HCT116 (cell line): ENCODE measurements around the gene TAF1B. TPM values are rescaled to one million over a fixed set of nuclear protein-coding genes. Genes with fewer than 3 reads are reported as not detected.
A peak's percentile ranks its signal among the peaks of the same experiment; 100 is the strongest.

Source experiments
- ATAC-seq: fragments of 200-7000 bp; cut with Tn5 transposase; 2 replicates; pipeline ENCODE4 v1.9.1; 2020; ENCODE audit warnings: mild to moderate bottlenecking, moderate library complexity
- BruUV-seq: library from RNA; stranded (reverse); fragments of 400-500 nt; replicated peaks from 2 replicates; lab custom pipeline; 2021; lab: Mats Ljungman, UMichigan
- CTCF ChIA-PET: fragments of 300-600 bp; sonication (Branson Sonifier 250); formaldehyde crosslinking; loops from one replicate; lab custom pipeline; 2021; ENCODE audit warnings: antibody characterized with exemption; lab: Charles Lee
- POLR2A ChIA-PET: fragments of 300-600, 350-600 bp; sonication (Branson Sonifier 250); formaldehyde crosslinking; loops from one replicate; lab custom pipeline; 2021; ENCODE audit warnings: antibody characterized with exemption; lab: Charles Lee
- RAD21 ChIA-PET, 2 experiments: fragments of 300-600 bp; sonication (Branson Sonifier 250); formaldehyde crosslinking; loops; one replicate each; lab custom pipeline; 2023; ENCODE audit warnings: low total read pairs in 2 of 2; ENCODE audit not compliant: uncharacterized antibody in 2 of 2, unreplicated experiment in 2 of 2, low non-redundant PET in 1 of 2; lab: Charles Lee
- DNase-seq: peaks from one replicate; pipeline ENCODE4 v3.0.0-alpha.2; 2010; ENCODE audit warnings: low read depth, low spot score
- H2AFZ ChIP-seq: fragments of 200-600 bp; shearing (Covaris generic), sonication (generic); 2 replicates; pipeline ENCODE4 v1.6.1; 2017; ENCODE audit warnings: low read depth, mixed run types, mixed read lengths, antibody characterized with exemption, low read length; ENCODE audit not compliant: poor library complexity, severe bottlenecking
- H3K27ac ChIP-seq: 2 replicates; pipeline ENCODE4 v1.5.1; 2012; ENCODE audit warnings: low read depth, low read length
- H3K27me3 ChIP-seq: fragments of 200-600 bp; sonication (generic); 2 replicates; pipeline ENCODE4 v1.6.1; 2016; ENCODE audit warnings: mixed run types, low read length, mixed read lengths; ENCODE audit not compliant: insufficient read depth
- H3K36me3 ChIP-seq, 2 experiments: fragments of 200-500 bp in 1 of 2; fragments of 200-600 bp in 1 of 2; sonication (Bioruptor generic) in 1 of 2; sonication (generic) in 1 of 2; 2 replicates each; pipeline versions ENCODE4 v1.5.1 to v1.6.1; 2014 to 2016; ENCODE audit warnings: low read length in 2 of 2, inconsistent platforms in 1 of 2, mixed read lengths in 1 of 2, mixed run types in 1 of 2; ENCODE audit not compliant: insufficient read depth in 2 of 2, control insufficient read depth in 1 of 2
- H3K4me1 ChIP-seq, 2 experiments: fragments of 200-600 bp in 1 of 2; sonication (generic) in 1 of 2; 2 replicates each; pipeline versions ENCODE4 v1.5.1 to v1.6.1; 2012 to 2017; ENCODE audit warnings: low read length in 2 of 2, inconsistent platforms in 1 of 2, mild to moderate bottlenecking in 1 of 2, mixed read lengths in 1 of 2, mixed run types in 1 of 2, moderate library complexity in 1 of 2; ENCODE audit not compliant: insufficient read depth in 2 of 2, control insufficient read depth in 1 of 2
- H3K4me2 ChIP-seq: fragments of 200-600 bp; sonication (generic); 2 replicates; pipeline ENCODE4 v1.6.1; 2017; ENCODE audit warnings: mixed run types, low read length, mixed read lengths
- H3K4me3 ChIP-seq, 2 experiments: fragments of 200-600 bp in 1 of 2; sonication (generic) in 1 of 2; replicated peaks in 1 of 2; 2 replicates each; pipeline ENCODE4 v1.5.1; 2011 to 2016; ENCODE audit warnings: low read length in 2 of 2, control low read depth in 1 of 2, low read depth in 1 of 2, mild to moderate bottlenecking in 1 of 2, mixed read lengths in 1 of 2, mixed run types in 1 of 2
- H3K79me2 ChIP-seq: fragments of 200-600 bp; sonication (generic); 2 replicates; pipeline ENCODE4 v1.6.1; 2017; ENCODE audit warnings: mild to moderate bottlenecking, mixed run types, low read length, moderate library complexity, mixed read lengths; ENCODE audit not compliant: insufficient read depth
- H3K9ac ChIP-seq: fragments of 200-600 bp; sonication (generic); 2 replicates; pipeline ENCODE4 v1.6.1; 2016; ENCODE audit warnings: low read length, mixed read lengths
- H3K9me2 ChIP-seq: fragments of 200-600 bp; sonication (generic), shearing (Covaris generic); 2 replicates; pipeline ENCODE4 v1.6.1; 2017; ENCODE audit warnings: mixed run types, mild to moderate bottlenecking, moderate library complexity; ENCODE audit not compliant: insufficient read depth
- H3K9me3 ChIP-seq, 2 experiments: fragments of 200-500 bp in 1 of 2; fragments of 200-600 bp in 1 of 2; sonication (Bioruptor generic) in 1 of 2; sonication (generic) in 1 of 2; 2 replicates each; pipeline ENCODE4 v1.6.1; 2014 to 2017; ENCODE audit warnings: low read length in 2 of 2, mixed read lengths in 2 of 2, inconsistent platforms in 1 of 2, low read depth in 1 of 2, mild to moderate bottlenecking in 1 of 2, mixed run types in 1 of 2, moderate library complexity in 1 of 2; ENCODE audit not compliant: control insufficient read depth in 1 of 2, insufficient read depth in 1 of 2
- H4K20me1 ChIP-seq: fragments of 200-600 bp; sonication (generic), shearing (Covaris generic); 2 replicates; pipeline ENCODE4 v1.6.1; 2017; ENCODE audit warnings: mixed run types, mild to moderate bottlenecking, moderate library complexity; ENCODE audit not compliant: insufficient read depth
- CBX3 ChIP-seq: IDR thresholded peaks from 2 replicates; pipeline ENCODE4 v1.6.1; 2012; ENCODE audit warnings: low read depth
- CEBPB ChIP-seq: IDR thresholded peaks from 2 replicates; pipeline ENCODE4 v1.6.1; 2012; ENCODE audit warnings: low read depth
- EGR1 ChIP-seq: IDR thresholded peaks from 2 replicates; pipeline ENCODE4 v1.6.1; 2012; ENCODE audit warnings: low read depth
- ELF1 ChIP-seq: IDR thresholded peaks from 2 replicates; pipeline ENCODE4 v1.6.1; 2012; ENCODE audit warnings: low read depth, borderline replicate concordance
- EZH2phosphoT487 ChIP-seq: fragments of 200-600 bp; IDR thresholded peaks from 2 replicates; pipeline ENCODE4 v1.6.1; 2018; ENCODE audit warnings: antibody characterized with exemption, borderline replicate concordance
- FOSL1 ChIP-seq: IDR thresholded peaks from 2 replicates; pipeline ENCODE4 v1.6.1; 2012; ENCODE audit warnings: low read depth
- JUND ChIP-seq: IDR thresholded peaks from 2 replicates; pipeline ENCODE4 v1.6.1; 2012
- RAD21 ChIP-seq: IDR thresholded peaks from 2 replicates; pipeline ENCODE4 v1.6.1; 2012; ENCODE audit warnings: low read depth, mild to moderate bottlenecking
- SIN3A ChIP-seq: IDR thresholded peaks from 2 replicates; pipeline ENCODE4 v1.6.1; 2012; ENCODE audit warnings: low read depth
- SP1 ChIP-seq: IDR thresholded peaks from 2 replicates; pipeline ENCODE4 v1.6.1; 2012; ENCODE audit warnings: low read depth
- SRF ChIP-seq: IDR thresholded peaks from 2 replicates; pipeline ENCODE4 v1.6.1; 2012; ENCODE audit warnings: low read depth
- TCF7L2 ChIP-seq: IDR thresholded peaks from 2 replicates; pipeline ENCODE4 v1.7.0; 2011; ENCODE audit warnings: borderline replicate concordance, inconsistent platforms; ENCODE audit not compliant: insufficient read depth, insufficient read length; ENCODE audit errors: extremely low read depth
- YY1 ChIP-seq: IDR thresholded peaks from 2 replicates; pipeline ENCODE4 v1.6.1; 2011; ENCODE audit warnings: low read length, low read depth, moderate library complexity, mild to moderate bottlenecking; ENCODE audit not compliant: insufficient replicate concordance; ENCODE audit errors: extremely low read depth
- ZFX ChIP-seq: fragments of 450-650 bp; IDR thresholded peaks from 2 replicates; pipeline ENCODE4 v1.6.1; 2017
- intact Hi-C: fragments of 100-400 bp; cut with micrococcal nuclease; formaldehyde crosslinking; loops from 2 replicates; pipeline ENCODE4 v1.10.0; 2022
- total RNA-seq: library from RNA; stranded (reverse); gene quantifications from one replicate; pipeline ENCODE4 v1.2.1, GENCODE V29; 2021; ENCODE audit not compliant: unreplicated experiment
- TF ChIP-seq, protein P1 (sequence below): IDR thresholded peaks from 2 replicates; pipeline ENCODE4 v1.6.1; 2012; ENCODE audit warnings: low read depth
- TF ChIP-seq, protein P2 (sequence below): IDR thresholded peaks from 2 replicates; pipeline ENCODE4 v1.6.1; 2012
- TF ChIP-seq, protein P3 (sequence below): IDR thresholded peaks from 2 replicates; pipeline ENCODE4 v1.6.1; 2011; ENCODE audit warnings: mild to moderate bottlenecking, low read length, moderate library complexity; ENCODE audit not compliant: insufficient replicate concordance; ENCODE audit errors: extremely low read depth
- TF ChIP-seq, protein P4 (sequence below), 3 experiments: fragments of 200-600 bp in 1 of 3; sonication (generic) in 1 of 3; IDR thresholded peaks in 2 of 3; conservative IDR thresholded peaks in 1 of 3; 2 replicates each; pipeline ENCODE4 v1.5.1; 2012 to 2017; ENCODE audit warnings: low read depth in 2 of 3, low read length in 2 of 3, antibody characterized with exemption in 1 of 3, borderline replicate concordance in 1 of 3, control low read depth in 1 of 3, mild to moderate bottlenecking in 1 of 3, mixed read lengths in 1 of 3, mixed run types in 1 of 3, moderate library complexity in 1 of 3; ENCODE audit not compliant: insufficient read depth in 1 of 3

Gene TAF1B
- total RNA-seq, 1 experiment from 2014 or later: 27.9 TPM

DNA sequence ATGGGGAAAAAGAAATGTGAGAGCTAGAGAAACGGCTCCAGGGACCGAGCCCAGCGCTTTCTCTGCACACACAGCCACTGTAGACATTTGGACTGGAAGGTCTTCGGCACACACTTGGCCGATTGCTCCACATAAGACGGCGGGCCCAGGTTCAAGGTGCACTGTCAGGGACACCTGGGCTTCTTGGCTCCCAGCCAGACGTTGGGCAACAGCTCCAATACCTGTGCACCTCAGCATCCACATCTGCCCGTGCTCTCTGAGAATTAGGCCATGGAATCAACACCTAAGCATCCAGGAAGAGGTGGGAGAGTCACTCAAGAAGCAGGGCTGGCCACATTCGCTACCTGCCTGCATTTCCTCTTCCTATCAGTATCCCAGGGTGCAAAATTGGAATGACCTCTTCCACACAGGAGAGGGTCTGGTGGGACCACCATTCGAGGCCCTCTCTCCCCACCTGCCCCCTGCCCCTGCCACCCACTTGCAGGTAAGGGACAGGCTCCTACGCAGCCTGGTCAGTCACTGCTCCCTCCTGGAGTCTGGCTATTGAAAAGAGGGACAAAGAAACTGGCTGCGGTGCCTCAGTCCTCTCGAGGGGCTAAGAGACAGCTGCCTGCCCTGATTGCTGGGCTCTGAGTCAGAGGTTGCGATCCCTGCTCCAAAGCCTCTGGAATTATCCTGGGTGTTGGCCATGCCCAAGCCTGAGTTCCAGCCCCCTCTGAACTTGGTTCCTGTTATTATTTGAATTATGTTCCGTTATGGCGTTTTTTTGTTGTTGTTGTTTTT, 40.1 kb upstream of the TAF1B start:
- ATAC-seq (no peak), DNase-seq (no peak)
- TF ChIP-seq ELF1 (no peak), SP1 (no peak), JUND (no peak), RAD21 (no peak), FOSL1 (no peak), ZFX (no peak), SIN3A (no peak), EGR1 (no peak), SRF (no peak), CEBPB (no peak), TCF7L2 (no peak), EZH2phosphoT487 (no peak), YY1 (no peak), CBX3 (no peak)
- TF ChIP-seq, protein P1, sequence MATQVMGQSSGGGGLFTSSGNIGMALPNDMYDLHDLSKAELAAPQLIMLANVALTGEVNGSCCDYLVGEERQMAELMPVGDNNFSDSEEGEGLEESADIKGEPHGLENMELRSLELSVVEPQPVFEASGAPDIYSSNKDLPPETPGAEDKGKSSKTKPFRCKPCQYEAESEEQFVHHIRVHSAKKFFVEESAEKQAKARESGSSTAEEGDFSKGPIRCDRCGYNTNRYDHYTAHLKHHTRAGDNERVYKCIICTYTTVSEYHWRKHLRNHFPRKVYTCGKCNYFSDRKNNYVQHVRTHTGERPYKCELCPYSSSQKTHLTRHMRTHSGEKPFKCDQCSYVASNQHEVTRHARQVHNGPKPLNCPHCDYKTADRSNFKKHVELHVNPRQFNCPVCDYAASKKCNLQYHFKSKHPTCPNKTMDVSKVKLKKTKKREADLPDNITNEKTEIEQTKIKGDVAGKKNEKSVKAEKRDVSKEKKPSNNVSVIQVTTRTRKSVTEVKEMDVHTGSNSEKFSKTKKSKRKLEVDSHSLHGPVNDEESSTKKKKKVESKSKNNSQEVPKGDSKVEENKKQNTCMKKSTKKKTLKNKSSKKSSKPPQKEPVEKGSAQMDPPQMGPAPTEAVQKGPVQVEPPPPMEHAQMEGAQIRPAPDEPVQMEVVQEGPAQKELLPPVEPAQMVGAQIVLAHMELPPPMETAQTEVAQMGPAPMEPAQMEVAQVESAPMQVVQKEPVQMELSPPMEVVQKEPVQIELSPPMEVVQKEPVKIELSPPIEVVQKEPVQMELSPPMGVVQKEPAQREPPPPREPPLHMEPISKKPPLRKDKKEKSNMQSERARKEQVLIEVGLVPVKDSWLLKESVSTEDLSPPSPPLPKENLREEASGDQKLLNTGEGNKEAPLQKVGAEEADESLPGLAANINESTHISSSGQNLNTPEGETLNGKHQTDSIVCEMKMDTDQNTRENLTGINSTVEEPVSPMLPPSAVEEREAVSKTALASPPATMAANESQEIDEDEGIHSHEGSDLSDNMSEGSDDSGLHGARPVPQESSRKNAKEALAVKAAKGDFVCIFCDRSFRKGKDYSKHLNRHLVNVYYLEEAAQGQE: no peak
- TF ChIP-seq, protein P2, sequence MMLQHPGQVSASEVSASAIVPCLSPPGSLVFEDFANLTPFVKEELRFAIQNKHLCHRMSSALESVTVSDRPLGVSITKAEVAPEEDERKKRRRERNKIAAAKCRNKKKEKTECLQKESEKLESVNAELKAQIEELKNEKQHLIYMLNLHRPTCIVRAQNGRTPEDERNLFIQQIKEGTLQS: no peak
- TF ChIP-seq, protein P3, sequence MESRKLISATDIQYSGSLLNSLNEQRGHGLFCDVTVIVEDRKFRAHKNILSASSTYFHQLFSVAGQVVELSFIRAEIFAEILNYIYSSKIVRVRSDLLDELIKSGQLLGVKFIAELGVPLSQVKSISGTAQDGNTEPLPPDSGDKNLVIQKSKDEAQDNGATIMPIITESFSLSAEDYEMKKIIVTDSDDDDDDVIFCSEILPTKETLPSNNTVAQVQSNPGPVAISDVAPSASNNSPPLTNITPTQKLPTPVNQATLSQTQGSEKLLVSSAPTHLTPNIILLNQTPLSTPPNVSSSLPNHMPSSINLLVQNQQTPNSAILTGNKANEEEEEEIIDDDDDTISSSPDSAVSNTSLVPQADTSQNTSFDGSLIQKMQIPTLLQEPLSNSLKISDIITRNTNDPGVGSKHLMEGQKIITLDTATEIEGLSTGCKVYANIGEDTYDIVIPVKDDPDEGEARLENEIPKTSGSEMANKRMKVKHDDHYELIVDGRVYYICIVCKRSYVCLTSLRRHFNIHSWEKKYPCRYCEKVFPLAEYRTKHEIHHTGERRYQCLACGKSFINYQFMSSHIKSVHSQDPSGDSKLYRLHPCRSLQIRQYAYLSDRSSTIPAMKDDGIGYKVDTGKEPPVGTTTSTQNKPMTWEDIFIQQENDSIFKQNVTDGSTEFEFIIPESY: no peak
- TF ChIP-seq, protein P4, sequence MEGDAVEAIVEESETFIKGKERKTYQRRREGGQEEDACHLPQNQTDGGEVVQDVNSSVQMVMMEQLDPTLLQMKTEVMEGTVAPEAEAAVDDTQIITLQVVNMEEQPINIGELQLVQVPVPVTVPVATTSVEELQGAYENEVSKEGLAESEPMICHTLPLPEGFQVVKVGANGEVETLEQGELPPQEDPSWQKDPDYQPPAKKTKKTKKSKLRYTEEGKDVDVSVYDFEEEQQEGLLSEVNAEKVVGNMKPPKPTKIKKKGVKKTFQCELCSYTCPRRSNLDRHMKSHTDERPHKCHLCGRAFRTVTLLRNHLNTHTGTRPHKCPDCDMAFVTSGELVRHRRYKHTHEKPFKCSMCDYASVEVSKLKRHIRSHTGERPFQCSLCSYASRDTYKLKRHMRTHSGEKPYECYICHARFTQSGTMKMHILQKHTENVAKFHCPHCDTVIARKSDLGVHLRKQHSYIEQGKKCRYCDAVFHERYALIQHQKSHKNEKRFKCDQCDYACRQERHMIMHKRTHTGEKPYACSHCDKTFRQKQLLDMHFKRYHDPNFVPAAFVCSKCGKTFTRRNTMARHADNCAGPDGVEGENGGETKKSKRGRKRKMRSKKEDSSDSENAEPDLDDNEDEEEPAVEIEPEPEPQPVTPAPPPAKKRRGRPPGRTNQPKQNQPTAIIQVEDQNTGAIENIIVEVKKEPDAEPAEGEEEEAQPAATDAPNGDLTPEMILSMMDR (IDR thresholded peaks at IDR 0.05 in 2 of 3, conservative IDR thresholded peaks at IDR 0.05 in 1 of 3; ENCODE audit: borderline replicate concordance in 1 of 3, insufficient read depth in 1 of 3, low read depth in 2 of 3, low read length in 2 of 3): no peak
- ChIA-PET RAD21 (no interaction called here), POLR2A (no interaction called here), CTCF (interaction anchor here (1.3 kb wide), 1 partner anchor 11 kb away, joined by 3 read pairs; no protein-coding TSS in a partner anchor)
- no peaks in the 10 kb centered on the region for H3K9me2 ChIP-seq
- no peak overlapping the region for H2AFZ ChIP-seq
- H3K4me3 ChIP-seq: no peak overlapping the region
- peaks cover 31 to 48% of the 10 kb centered on the region in 2 experiments for H3K4me1 ChIP-seq
- intact Hi-C loops: no loop called here
- peak overlapping the region; percentile 81; the same call in 1 of the 2 replicates for H3K4me2 ChIP-seq
- no peaks in the 10 kb centered on the region for H4K20me1 ChIP-seq
- no peaks in the 10 kb centered on the region for H3K27me3 ChIP-seq
- H3K9ac ChIP-seq: no peak overlapping the region
- H3K79me2 ChIP-seq: no peaks in the 10 kb centered on the region
- H3K9me3 ChIP-seq: no peaks in the 10 kb centered on the region
- no peaks in the 10 kb centered on the region for H3K36me3 ChIP-seq
- no TSS peak for BruUV-seq
- no peak overlapping the region for H3K27ac ChIP-seq
